K562 (cell line): Measurements from ENCODE around the gene CERS6. TPM values are rescaled to one million over a fixed set of nuclear protein-coding genes. Genes with fewer than 3 reads are reported as not detected.

Experiments
- ATAC-seq: fragments of 200-7000 bp; cut with Tn5 transposase; 3 replicates; pipeline ENCODE4 v1.9.1; 2020; ENCODE audit warnings: moderate library complexity
- BruUV-seq: library from RNA; stranded (reverse); fragments of 400-500 nt; replicated peaks from 2 replicates; lab custom pipeline; 2021; lab: Mats Ljungman, UMichigan
- CTCF ChIA-PET: fragments of 300-600 bp; formaldehyde crosslinking; extraction: SDS; loops from one replicate; lab custom pipeline; 2021; ENCODE audit warnings: low intra/inter-chr PET ratio; lab: Yijun Ruan, JAX
- POLR2A ChIA-PET: fragments of 300-600, 350-650 bp; sonication (Branson Sonifier 250); formaldehyde crosslinking; extraction: SDS; loops from one replicate; lab custom pipeline; 2021; ENCODE audit warnings: antibody characterized with exemption, inconsistent platforms; lab: Yijun Ruan, JAX
- DNase-seq, 4 experiments: peaks; one replicate each; pipeline versions ENCODE4 v3.0.0 to v3.0.0-alpha.2; 2011 to 2018; ENCODE audit warnings: low spot score in 3 of 4, mixed read lengths in 3 of 4; ENCODE audit errors: extremely low read depth in 1 of 4
- FAIRE-seq: peaks from 2 replicates; lab custom pipeline; 2011; peaks lifted over from hg19 to GRCh38; lab: Jason Lieb, UNC
- H2AFZ ChIP-seq: 2 replicates; pipeline ENCODE4 v1.6.0; 2011; ENCODE audit warnings: low read depth, low read length, control low read depth, inconsistent platforms
- H3K27ac ChIP-seq: fragments of 200-600 bp; 3 replicates; pipeline ENCODE4 v1.8.0; 2011; ENCODE audit warnings: low read depth, mild to moderate bottlenecking, control low read depth, inconsistent platforms, low read length, moderate library complexity, mixed read lengths; ENCODE audit errors: extremely low read depth
- H3K27me3 ChIP-seq, 2 experiments: fragments of 300-600 bp in 1 of 2; 2 replicates in 1 of 2; 3 replicates in 1 of 2; pipeline versions ENCODE4 v1.6.0 to v1.8.0; 2011; ENCODE audit warnings: inconsistent platforms in 2 of 2, low read length in 2 of 2, mild to moderate bottlenecking in 1 of 2, mixed read lengths in 1 of 2, moderate library complexity in 1 of 2; ENCODE audit not compliant: control insufficient read depth in 2 of 2, insufficient read depth in 2 of 2
- H3K36me3 ChIP-seq: fragments of 300-600 bp; 3 replicates; pipeline ENCODE4 v1.8.0; 2011; ENCODE audit warnings: mild to moderate bottlenecking, low read length, inconsistent platforms; ENCODE audit not compliant: control insufficient read depth, insufficient read depth
- H3K4me1 ChIP-seq, 2 experiments: fragments of 200-600 bp in 1 of 2; replicated peaks in 1 of 2; 2 replicates in 1 of 2; 3 replicates in 1 of 2; pipeline versions ENCODE4 v1.5.1 to v1.8.0; 2011; ENCODE audit warnings: inconsistent platforms in 2 of 2, low read length in 2 of 2, mild to moderate bottlenecking in 1 of 2, mixed read lengths in 1 of 2, moderate library complexity in 1 of 2; ENCODE audit not compliant: control insufficient read depth in 2 of 2, insufficient read depth in 2 of 2
- H3K4me2 ChIP-seq: 2 replicates; pipeline ENCODE4 v1.6.1; 2011; ENCODE audit warnings: low read length, control low read depth, inconsistent platforms, mixed read lengths; ENCODE audit not compliant: insufficient read depth
- H3K4me3 ChIP-seq: fragments of 200-600 bp; sonication (generic), shearing (Covaris generic); 2 replicates; pipeline ENCODE4 v1.5.1; 2016; ENCODE audit warnings: control low read depth, inconsistent platforms
- H3K79me2 ChIP-seq: fragments of 200-600 bp; 3 replicates; pipeline ENCODE4 v1.8.0; 2011; ENCODE audit warnings: low read length, inconsistent platforms; ENCODE audit not compliant: control insufficient read depth, insufficient read depth
- H3K9ac ChIP-seq, 2 experiments: 2 replicates each; pipeline versions ENCODE4 v1.6.0 to v1.6.1; 2011; ENCODE audit warnings: low read depth in 2 of 2, low read length in 2 of 2, control low read depth in 1 of 2, inconsistent platforms in 1 of 2, mild to moderate bottlenecking in 1 of 2, mixed read lengths in 1 of 2; ENCODE audit not compliant: insufficient read depth in 1 of 2
- H3K9me1 ChIP-seq: one replicate; pipeline ENCODE4 v1.6.0; 2011; ENCODE audit warnings: inconsistent platforms, mild to moderate bottlenecking, low read length, moderate library complexity; ENCODE audit not compliant: control insufficient read depth, insufficient read depth
- H3K9me3 ChIP-seq: replicated peaks from 2 replicates; pipeline ENCODE4 v1.5.1; 2011; ENCODE audit warnings: low read depth, low read length, inconsistent platforms; ENCODE audit not compliant: control insufficient read depth, insufficient read depth
- H4K20me1 ChIP-seq: replicated peaks from 2 replicates; pipeline ENCODE4 v1.6.1; 2011; ENCODE audit warnings: low read length, inconsistent platforms, mixed read lengths; ENCODE audit not compliant: control insufficient read depth, insufficient read depth
- BRD4 ChIP-seq: fragments of 200-600 bp; sonication (generic); IDR thresholded peaks from 2 replicates; pipeline ENCODE4 v1.6.1; 2017; ENCODE audit warnings: inconsistent platforms
- LEF1 ChIP-seq: fragments of 450-650 bp; IDR thresholded peaks from 2 replicates; pipeline ENCODE4 v1.6.1; 2016; ENCODE audit warnings: mild to moderate bottlenecking
- MCM7 ChIP-seq, 2 experiments: fragments of 450-650 bp; IDR thresholded peaks; 2 replicates each; pipeline ENCODE4 v1.6.1; 2016 to 2018
- MED1 ChIP-seq: sonication (generic); formaldehyde crosslinking; IDR thresholded peaks from 2 replicates; pipeline ENCODE4 v1.8.1; 2023; ENCODE audit warnings: missing genetic modification reagents, borderline replicate concordance
- NFRKB ChIP-seq: fragments of 450-650 bp; IDR thresholded peaks from 2 replicates; pipeline ENCODE4 v1.6.1; 2016; ENCODE audit warnings: low read depth
- POLR2G ChIP-seq: fragments of 200-400 bp; formaldehyde crosslinking; IDR thresholded peaks from 2 replicates; pipeline ENCODE4 v1.6.1; 2017; ENCODE audit warnings: low read depth, mild to moderate bottlenecking, antibody characterized with exemption, low read length, moderate library complexity
- SAFB2 ChIP-seq: fragments of 200-400 bp; formaldehyde crosslinking; IDR thresholded peaks from 2 replicates; pipeline ENCODE4 v1.6.1; 2018; ENCODE audit warnings: borderline replicate concordance, low read length, low read depth, moderate library complexity; ENCODE audit not compliant: severe bottlenecking
- TAF7 ChIP-seq: fragments of 450-650 bp; IDR thresholded peaks from 2 replicates; pipeline ENCODE4 v1.6.1; 2016; ENCODE audit warnings: missing genetic modification characterization, missing compliant biosample characterization
- ZNF41 ChIP-seq: fragments of 250-450 bp; sonication (Bioruptor Pico); conservative IDR thresholded peaks from 2 replicates; pipeline ENCODE4 v1.4.0; 2020; ENCODE audit warnings: mild to moderate bottlenecking
- WGBS: fragments of 100-300 bp; shearing (Covaris generic); methylation state at CpG from one replicate; pipeline ENCODE4 v1.1.6; 2016; ENCODE audit warnings: low coverage, mixed read lengths; ENCODE audit not compliant: insufficient coverage; ENCODE audit errors: missing lambda C conversion rate; 5-methylcytosine and 5-hydroxymethylcytosine counted together
- in situ Hi-C: fragments of 300-500 bp; cut with MboI; formaldehyde crosslinking; loops from 4 replicates; pipeline ENCODE4 v1.15.0; 2018; ENCODE audit warnings: inconsistent platforms, mixed read lengths
- intact Hi-C: fragments of 100-400 bp; cut with micrococcal nuclease; formaldehyde crosslinking; loops from 2 replicates; pipeline ENCODE4 v1.14.2; 2022
- polyA plus RNA-seq, 8 experiments: library from polyadenylated mRNA; depleted of rRNA in 4 of 8; stranded (reverse) in 5 of 8; unstranded in 3 of 8; fragments of >200 nt; fragmentation: Nextera tagmentation in 2 of 8; fragmentation: Illumina TruSeq in 1 of 8; extraction: Ambion mirVana in 2 of 8; extraction: Trizol in 1 of 8; gene quantifications; 2 replicates each; pipeline versions ENCODE4 v1.2.1 to v1.2.3, GENCODE V29; 2011 to 2014; ENCODE audit warnings: inconsistent platforms in 1 of 8, missing spikeins in 1 of 8
- total RNA-seq, 7 experiments: library from RNA; depleted of rRNA in 6 of 7; stranded (reverse); fragments of >200 nt in 6 of 7; fragmentation: Illumina TruSeq in 2 of 7; extraction: Trizol in 2 of 7; gene quantifications; 2 replicates each; pipeline versions ENCODE4 v1.2.1 to v1.2.3, GENCODE V29; 2011 to 2021; ENCODE audit warnings: low replicate concordance in 1 of 7

Gene CERS6
- total and polyA plus RNA-seq, 9 of the 15 experiments (the other 6 are each of a cell fraction or from before 2014, with no cell fraction given), result 1.6 to 13.6 (median 11.4) TPM

DNA sequence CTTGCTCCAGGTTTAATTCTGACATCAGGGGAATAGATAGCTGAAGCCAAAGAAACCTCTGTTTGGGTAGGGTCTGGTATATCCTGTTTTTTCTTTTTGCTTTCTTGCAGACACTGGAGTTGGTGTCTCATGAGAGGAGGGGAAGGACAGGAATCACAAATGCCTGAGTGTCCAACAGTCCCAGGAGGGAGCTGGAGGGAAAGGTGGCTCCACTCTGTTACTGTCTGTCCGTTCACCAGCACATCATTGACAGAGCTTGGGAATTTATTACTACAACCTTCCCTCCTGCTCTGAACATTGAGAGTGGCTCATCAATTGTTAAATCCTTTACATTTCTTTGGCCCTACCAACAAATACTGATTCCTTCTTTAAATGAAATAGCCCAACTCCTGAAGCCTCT, 194.1 kb downstream of the CERS6 start:
- ChIA-PET POLR2A (interaction anchor here (0.6 to 1.1 kb wide), 2 partner anchors 17 to 55 kb away, joined by 3 to 5 read pairs; no protein-coding TSS in a partner anchor), CTCF (no interaction called here)
- intact Hi-C loops, result no loop called here
- H3K4me2 ChIP-seq, result no peak overlapping the region
- TF ChIP-seq BRD4, result no peak
- TF ChIP-seq, all 486 proteins: peak for 0
- BruUV-seq, result no TSS peak
- no peak overlapping the region for H2AFZ ChIP-seq
- no peaks in the 10 kb centered on the region for H4K20me1 ChIP-seq
- H3K9me1 ChIP-seq, result no peaks in the 10 kb centered on the region
- no peak overlapping the region for H3K27ac ChIP-seq
- no peaks in the 10 kb centered on the region for H3K27me3 ChIP-seq
- in situ Hi-C loops, result no loop called here
- no peaks in the 10 kb centered on the region for H3K79me2 ChIP-seq
- H3K36me3 ChIP-seq, result no peaks in the 10 kb centered on the region
- no peak for DNase-seq
- 4% methylated on average over 1 of the region's 1 CpG for WGBS
- H3K9ac ChIP-seq, result no peak overlapping the region
- no peak for ATAC-seq
- H3K4me1 ChIP-seq, result no peaks in the 10 kb centered on the region
- no peaks in the 10 kb centered on the region for H3K9me3 ChIP-seq
- no peak for FAIRE-seq
- H3K4me3 ChIP-seq, result no peak overlapping the region

GRCh38 chr2:168650781-168651180, 194.7 kb downstream of the CERS6 start:
- Histone ChIP-seq H3K27me3 (no peaks in the 10 kb centered on the region), H3K9ac (no peak overlapping the region), H3K27ac (no peak overlapping the region), H3K36me3 (no peaks in the 10 kb centered on the region), H3K79me2 (no peaks in the 10 kb centered on the region), H3K4me2 (no peak overlapping the region)
- no TSS peak for BruUV-seq
- DNase-seq (no peak), FAIRE-seq (no peak), ATAC-seq (no peak)
- POLR2A ChIA-PET, result no interaction called here
- in situ Hi-C loops, result no loop called here
- TF ChIP-seq MED1 (CRISPR knock-in tag) (no peak), LEF1 (no peak), NFRKB (no peak), ZNF41 (CRISPR knock-in tag) (no peak), TAF7 (no peak), MCM7 (IDR thresholded peaks at IDR 0.05) (no peak), SAFB2 (no peak), POLR2G (no peak)
- TF ChIP-seq, all 486 proteins: peak for 0
- Histone ChIP-seq H4K20me1 (no peaks in the 10 kb centered on the region), H3K9me1 (no peaks in the 10 kb centered on the region), H3K4me1 (no peaks in the 10 kb centered on the region), H3K4me3 (no peak overlapping the region), H2AFZ (no peak overlapping the region), H3K9me3 (no peaks in the 10 kb centered on the region)
- intact Hi-C loops, result no loop called here
- CTCF ChIA-PET, result no interaction called here
